Liver (tissue), 3 donors: ENCODE results near the gene KIRREL3.

Experiments used
- ATF3 ChIP-seq: IDR thresholded peaks from 2 replicates; pipeline ENCODE4 v1.6.1; 2016; ENCODE audit warnings: antibody characterized with exemption
- CTCF ChIP-seq: fragments of 150-350 bp; IDR thresholded peaks from 2 replicates; pipeline ENCODE4 v1.5.1; 2017; ENCODE audit warnings: improper control_type of control experiment, low read depth, low read length; ENCODE audit not compliant: missing input control
- EGR1 ChIP-seq, 2 donors: IDR thresholded peaks; 2 replicates each; pipeline ENCODE4 v1.6.1; 2016 to 2018; ENCODE audit warnings: antibody characterized with exemption in 2 of 2, low read depth in 2 of 2
- FOXA1 ChIP-seq: IDR thresholded peaks from 2 replicates; pipeline ENCODE4 v1.6.1; 2016; ENCODE audit warnings: antibody characterized with exemption
- GABPA ChIP-seq, 2 donors: IDR thresholded peaks in 1 of 2; conservative IDR thresholded peaks in 1 of 2; 2 replicates each; pipeline ENCODE4 v1.6.1; 2016; ENCODE audit warnings: antibody characterized with exemption in 2 of 2, mild to moderate bottlenecking in 1 of 2, moderate library complexity in 1 of 2
- HNF4A ChIP-seq, 2 donors: conservative IDR thresholded peaks; 2 replicates each; pipeline ENCODE4 v1.6.1; 2016; ENCODE audit warnings: antibody characterized with exemption in 2 of 2, mild to moderate bottlenecking in 2 of 2
- JUND ChIP-seq, 2 donors: IDR thresholded peaks; 2 replicates each; pipeline ENCODE4 v1.6.1; 2016; ENCODE audit warnings: antibody characterized with exemption in 2 of 2
- MAX ChIP-seq: IDR thresholded peaks from 2 replicates; pipeline ENCODE4 v1.6.1; 2016; ENCODE audit warnings: antibody characterized with exemption
- RAD21 ChIP-seq, 2 donors: IDR thresholded peaks; 2 replicates each; pipeline ENCODE4 v1.6.1; 2016; ENCODE audit warnings: antibody characterized with exemption in 2 of 2, mild to moderate bottlenecking in 2 of 2
- REST ChIP-seq: IDR thresholded peaks from 2 replicates; pipeline ENCODE4 v1.6.1; 2016; ENCODE audit warnings: antibody characterized with exemption, mild to moderate bottlenecking
- SP1 ChIP-seq: IDR thresholded peaks from 2 replicates; pipeline ENCODE4 v1.6.1; 2018; ENCODE audit warnings: antibody characterized with exemption, mild to moderate bottlenecking
- TAF1 ChIP-seq: conservative IDR thresholded peaks from 2 replicates; pipeline ENCODE4 v1.6.1; 2016; ENCODE audit warnings: antibody characterized with exemption, mild to moderate bottlenecking
- YY1 ChIP-seq: IDR thresholded peaks from 2 replicates; pipeline ENCODE4 v1.6.1; 2016; ENCODE audit warnings: antibody characterized with exemption, mild to moderate bottlenecking
- ZBTB33 ChIP-seq: IDR thresholded peaks from 2 replicates; pipeline ENCODE4 v1.6.1; 2016; ENCODE audit warnings: antibody characterized with exemption
- donor health status: healthy.
- donor health status: healthy.

- no peak for TF ChIP-seq CTCF
- no peak for TF ChIP-seq TAF1
- no peak for TF ChIP-seq HNF4A (conservative IDR thresholded peaks at IDR 0.05)
- TF ChIP-seq GABPA (IDR thresholded peaks at IDR 0.05 in 1 of 2, conservative IDR thresholded peaks at IDR 0.05 in 1 of 2) = no peak
- no peak for TF ChIP-seq YY1
- no peak for TF ChIP-seq REST
- no peak for TF ChIP-seq ZBTB33
- no peak for TF ChIP-seq MAX
- TF ChIP-seq RAD21 (IDR thresholded peaks at IDR 0.05) = no peak
- TF ChIP-seq JUND (IDR thresholded peaks at IDR 0.05) = no peak
- no peak for TF ChIP-seq SP1
- no peak for TF ChIP-seq FOXA1
- TF ChIP-seq ATF3 = no peak
- no peak for TF ChIP-seq EGR1 (IDR thresholded peaks at IDR 0.05; ENCODE audit: low read depth in 2 of 2)
These were observed 273.2 kb downstream of the KIRREL3 start for GRCh38 chr11:126727381-126727780.
